ENCODE results near the gene GIMAP7. TPM values are rescaled to one million over a fixed set of nuclear protein-coding genes. Genes with fewer than 3 reads are reported as not detected.

Gene GIMAP7
- total RNA-seq, 4 donors from 2014 or later, result 1.00 to 11.9 (median 6.1) TPM

- no peaks in the 10 kb centered on the region for H3K27me3 ChIP-seq
- H3K27ac ChIP-seq, result no peak overlapping the region
- in situ Hi-C loops (cut with MboI; ENCODE audit: low pct_ligation_motif_present in 1 of 4, low pct_unique_long_range_greater_than_20kb in 1 of 4, low sequenced_read_pairs in 3 of 4) (no loop called here), intact Hi-C loops (cut with DNase I; ENCODE audit: low total_unique reads) (no loop called here)
- 40 to 67% methylated on average over 1 of the region's 1 CpG for WGBS, 2 donors (ENCODE audit: low coverage in 1 of 2)
- H3K36me3 ChIP-seq, result no peaks in the 10 kb centered on the region
- no peaks in the 10 kb centered on the region for H3K4me1 ChIP-seq
- TF ChIP-seq POLR2A (IDR thresholded peaks at IDR 0.05), result no peak
- TF ChIP-seq EP300 (IDR thresholded peaks at IDR 0.05; ENCODE audit: low read depth), result no peak
- no peak for TF ChIP-seq POLR2AphosphoS5 (IDR thresholded peaks at IDR 0.05)
- TF ChIP-seq CTCF (IDR thresholded peaks at IDR 0.05), result no peak
- H3K9me3 ChIP-seq, result no peaks in the 10 kb centered on the region
- H3K4me3 ChIP-seq, result no peak overlapping the region
- DNase-seq, result no peak
Measured at GRCh38 chr7:150560486-150560885, 45.8 kb downstream of the GIMAP7 start.

- in situ Hi-C loops (cut with MboI; ENCODE audit: low pct_ligation_motif_present in 1 of 4, low pct_unique_long_range_greater_than_20kb in 1 of 4, low sequenced_read_pairs in 3 of 4), result no loop called here
- intact Hi-C loops (cut with DNase I; ENCODE audit: low total_unique reads), result no loop called here
- TF ChIP-seq CTCF (IDR thresholded peaks at IDR 0.05) (no peak), POLR2AphosphoS5 (IDR thresholded peaks at IDR 0.05) (no peak), EP300 (IDR thresholded peaks at IDR 0.05; ENCODE audit: low read depth) (no peak), POLR2A (IDR thresholded peaks at IDR 0.05) (no peak)
- H3K27ac ChIP-seq, result no peak overlapping the region
- H3K36me3 ChIP-seq, result no peaks in the 10 kb centered on the region
- 53% methylated on average over 2 of the region's 2 CpGs; no CpG with 5 or more reads in 1 of the 2 donors for WGBS, 2 donors (ENCODE audit: low coverage in 1 of 2)
- no peaks in the 10 kb centered on the region for H3K9me3 ChIP-seq
- no peaks in the 10 kb centered on the region for H3K4me1 ChIP-seq
- no peak for DNase-seq
- H3K27me3 ChIP-seq, result no peaks in the 10 kb centered on the region
- no peak overlapping the region for H3K4me3 ChIP-seq
Measured at GRCh38 chr7:150562919-150563318, 48.2 kb downstream of the GIMAP7 start.

DNA sequence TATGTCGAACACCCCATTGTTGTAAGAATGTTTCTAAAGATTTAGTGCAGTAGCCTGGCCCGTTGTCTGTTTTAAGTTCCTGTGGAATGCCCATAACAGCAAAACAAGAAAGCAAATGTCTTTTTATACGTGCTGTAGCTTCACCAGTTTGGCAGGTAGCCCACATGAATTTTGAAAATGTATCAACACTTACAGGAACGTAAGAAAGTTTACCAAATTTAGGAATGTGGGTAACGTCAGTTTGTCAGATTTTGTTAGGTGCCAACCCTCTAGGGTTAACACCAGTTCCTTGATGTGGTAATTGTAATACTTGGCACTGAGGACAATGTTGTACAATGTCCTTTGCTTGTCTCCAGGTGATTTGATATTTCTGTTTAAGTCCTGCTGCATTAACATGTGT lies 49.3 kb downstream of the GIMAP7 start:
- no peak for DNase-seq
- Histone ChIP-seq H3K4me1 (no peaks in the 10 kb centered on the region), H3K27ac (no peak overlapping the region), H3K9me3 (no peaks in the 10 kb centered on the region), H3K36me3 (no peaks in the 10 kb centered on the region), H3K27me3 (no peaks in the 10 kb centered on the region), H3K4me3 (no peak overlapping the region)
- WGBS, 2 donors (ENCODE audit: low coverage in 1 of 2), result 53 to 68% methylated on average over 5 of the region's 5 CpGs
- in situ Hi-C loops (cut with MboI; ENCODE audit: low pct_ligation_motif_present in 1 of 4, low pct_unique_long_range_greater_than_20kb in 1 of 4, low sequenced_read_pairs in 3 of 4), result no loop called here
- intact Hi-C loops (cut with DNase I; ENCODE audit: low total_unique reads), result no loop called here
- TF ChIP-seq POLR2AphosphoS5 (IDR thresholded peaks at IDR 0.05), result no peak
- TF ChIP-seq POLR2A (IDR thresholded peaks at IDR 0.05), result no peak
- TF ChIP-seq CTCF (IDR thresholded peaks at IDR 0.05), result no peak
- no peak for TF ChIP-seq EP300 (IDR thresholded peaks at IDR 0.05; ENCODE audit: low read depth)

- intact Hi-C loops (cut with DNase I; ENCODE audit: low total_unique reads) (no loop called here), in situ Hi-C loops (cut with MboI; ENCODE audit: low pct_ligation_motif_present in 1 of 4, low pct_unique_long_range_greater_than_20kb in 1 of 4, low sequenced_read_pairs in 3 of 4) (no loop called here)
- no peak for DNase-seq
- Histone ChIP-seq H3K4me1 (no peaks in the 10 kb centered on the region), H3K9me3 (no peaks in the 10 kb centered on the region), H3K4me3 (no peak overlapping the region), H3K27me3 (no peaks in the 10 kb centered on the region), H3K27ac (no peak overlapping the region), H3K36me3 (no peaks in the 10 kb centered on the region)
- TF ChIP-seq EP300 (IDR thresholded peaks at IDR 0.05; ENCODE audit: low read depth), result no peak
- TF ChIP-seq POLR2A (IDR thresholded peaks at IDR 0.05), result no peak
- no peak for TF ChIP-seq POLR2AphosphoS5 (IDR thresholded peaks at IDR 0.05)
- no peak for TF ChIP-seq CTCF (IDR thresholded peaks at IDR 0.05)
- 78 to 83% methylated on average over 3 of the region's 3 CpGs for WGBS, 2 donors (ENCODE audit: low coverage in 1 of 2)
Measured at GRCh38 chr7:150564566-150564965, 49.9 kb downstream of the GIMAP7 start.
